ENCODE measurements around the gene STK39.
A peak's percentile ranks its signal among the peaks of the same experiment; 100 is the strongest.

STK39 gene

GRCh38 chr2:168097431-168097830 is 150.0 kb downstream of the STK39 start:
- Histone ChIP-seq H3K9me3 (ENCODE audit: control insufficient read depth, low read length) (no peaks in the 10 kb centered on the region), H3K4ac (ENCODE audit: low read depth in 1 of 2, low read length in 2 of 2) (no peak overlapping the region), H3K9ac (ENCODE audit: low read length) (no peak overlapping the region), H2BK15ac (ENCODE audit: low read depth, poor library complexity, severe bottlenecking) (no peak overlapping the region), H2BK5ac (ENCODE audit: low read depth, low read length, poor library complexity, severe bottlenecking) (no peak overlapping the region), H3K4me1 (ENCODE audit: control insufficient read depth, insufficient read depth, low read depth, low read length) (peaks cover 6% of the 10 kb centered on the region), H3K4me2 (ENCODE audit: low read length, poor library complexity, severe bottlenecking) (no peak overlapping the region), H4K8ac (ENCODE audit: low read length) (no peak overlapping the region), H3K18ac (ENCODE audit: low read depth in 1 of 2, low read length in 2 of 2) (no peak overlapping the region), H2AK5ac (ENCODE audit: low read length, severe bottlenecking) (no peak overlapping the region), H2BK12ac (ENCODE audit: low read length in 2 of 2) (no peak overlapping the region), H2AFZ (ENCODE audit: low read depth, low read length) (no peak overlapping the region), H3K79me1 (replicated peaks; ENCODE audit: low read length, poor library complexity, severe bottlenecking) (peaks cover 23% of the 10 kb centered on the region), H4K91ac (ENCODE audit: low read length) (no peak overlapping the region), H3K23ac (ENCODE audit: low read length in 2 of 2) (no peak overlapping the region), H3K27ac (ENCODE audit: low read length, poor library complexity, severe bottlenecking) (no peak overlapping the region), H3K14ac (ENCODE audit: low read length in 2 of 2) (peak overlapping the region in 1 of 2 experiments; percentile 18), H3K27me3 (ENCODE audit: control insufficient read depth in 1 of 2, insufficient read depth in 1 of 2, low read length in 2 of 2) (no peaks in the 10 kb centered on the region), H2BK120ac (ENCODE audit: low read depth, low read length) (no peak overlapping the region), H3K36me3 (ENCODE audit: control insufficient read depth in 1 of 2, insufficient read depth in 2 of 2, low read depth in 1 of 2, low read length in 2 of 2) (peaks cover 7 to 20% of the 10 kb centered on the region in 2 experiments), H3K4me3 (ENCODE audit: insufficient read depth in 1 of 2, low read depth in 1 of 2, low read length in 2 of 2) (no peak overlapping the region)
- DNase-seq: no peak
- WGBS: 100% methylated on average over 2 of the region's 5 CpGs

- Histone ChIP-seq H3K4ac (ENCODE audit: low read depth in 1 of 2, low read length in 2 of 2) (no peak overlapping the region), H2BK120ac (ENCODE audit: low read depth, low read length) (no peak overlapping the region), H3K36me3 (ENCODE audit: control insufficient read depth in 1 of 2, insufficient read depth in 2 of 2, low read depth in 1 of 2, low read length in 2 of 2) (peaks cover 7 to 18% of the 10 kb centered on the region in 2 experiments), H3K23ac (ENCODE audit: low read length in 2 of 2) (no peak overlapping the region), H4K8ac (ENCODE audit: low read length) (no peak overlapping the region), H3K27me3 (ENCODE audit: control insufficient read depth in 1 of 2, insufficient read depth in 1 of 2, low read length in 2 of 2) (no peaks in the 10 kb centered on the region), H3K79me1 (replicated peaks; ENCODE audit: low read length, poor library complexity, severe bottlenecking) (peaks cover 24% of the 10 kb centered on the region), H2AFZ (ENCODE audit: low read depth, low read length) (no peak overlapping the region), H3K27ac (ENCODE audit: low read length, poor library complexity, severe bottlenecking) (no peak overlapping the region), H2BK5ac (ENCODE audit: low read depth, low read length, poor library complexity, severe bottlenecking) (no peak overlapping the region), H3K4me1 (ENCODE audit: control insufficient read depth, insufficient read depth, low read depth, low read length) (peaks cover 6% of the 10 kb centered on the region), H3K18ac (ENCODE audit: low read depth in 1 of 2, low read length in 2 of 2) (no peak overlapping the region), H3K9me3 (ENCODE audit: control insufficient read depth, low read length) (no peaks in the 10 kb centered on the region), H3K4me3 (ENCODE audit: insufficient read depth in 1 of 2, low read depth in 1 of 2, low read length in 2 of 2) (no peak overlapping the region), H2BK15ac (ENCODE audit: low read depth, poor library complexity, severe bottlenecking) (no peak overlapping the region), H3K4me2 (ENCODE audit: low read length, poor library complexity, severe bottlenecking) (no peak overlapping the region), H2BK12ac (ENCODE audit: low read length in 2 of 2) (no peak overlapping the region), H3K14ac (ENCODE audit: low read length in 2 of 2) (no peak overlapping the region), H3K9ac (ENCODE audit: low read length) (no peak overlapping the region), H2AK5ac (ENCODE audit: low read length, severe bottlenecking) (no peak overlapping the region), H4K91ac (ENCODE audit: low read length) (no peak overlapping the region)
- DNase-seq: no peak
- WGBS: 100% methylated on average over 2 of the region's 3 CpGs
These were observed 151.2 kb downstream of the STK39 start for GRCh38 chr2:168096158-168096557.

GRCh38 chr2:168091986-168092385 is 155.4 kb downstream of the STK39 start:
- H3K79me1 ChIP-seq (replicated peaks; ENCODE audit: low read length, poor library complexity, severe bottlenecking): peaks cover 27% of the 10 kb centered on the region
- no peak overlapping the region for H2AK5ac ChIP-seq (ENCODE audit: low read length, severe bottlenecking)
- H3K27me3 ChIP-seq (ENCODE audit: control insufficient read depth in 1 of 2, insufficient read depth in 1 of 2, low read length in 2 of 2): no peaks in the 10 kb centered on the region
- H2AFZ ChIP-seq (ENCODE audit: low read depth, low read length): no peak overlapping the region
- H3K36me3 ChIP-seq (ENCODE audit: control insufficient read depth in 1 of 2, insufficient read depth in 2 of 2, low read depth in 1 of 2, low read length in 2 of 2): peaks cover 6 to 17% of the 10 kb centered on the region in 2 experiments
- no peaks in the 10 kb centered on the region for H3K9me3 ChIP-seq (ENCODE audit: control insufficient read depth, low read length)
- H3K9ac ChIP-seq (ENCODE audit: low read length): no peak overlapping the region
- 100% methylated on average over 2 of the region's 2 CpGs for WGBS
- H2BK5ac ChIP-seq (ENCODE audit: low read depth, low read length, poor library complexity, severe bottlenecking): no peak overlapping the region
- H4K91ac ChIP-seq (ENCODE audit: low read length): no peak overlapping the region
- H3K4me3 ChIP-seq (ENCODE audit: insufficient read depth in 1 of 2, low read depth in 1 of 2, low read length in 2 of 2): no peak overlapping the region
- no peak for DNase-seq
- H2BK120ac ChIP-seq (ENCODE audit: low read depth, low read length): no peak overlapping the region
- no peak overlapping the region for H3K18ac ChIP-seq (ENCODE audit: low read depth in 1 of 2, low read length in 2 of 2)
- H3K23ac ChIP-seq (ENCODE audit: low read length in 2 of 2): no peak overlapping the region
- no peak overlapping the region for H3K4me2 ChIP-seq (ENCODE audit: low read length, poor library complexity, severe bottlenecking)
- H3K14ac ChIP-seq (ENCODE audit: low read length in 2 of 2): no peak overlapping the region
- no peak overlapping the region for H3K4ac ChIP-seq (ENCODE audit: low read depth in 1 of 2, low read length in 2 of 2)
- H2BK12ac ChIP-seq (ENCODE audit: low read length in 2 of 2): no peak overlapping the region
- no peak overlapping the region for H3K27ac ChIP-seq (ENCODE audit: low read length, poor library complexity, severe bottlenecking)
- no peaks in the 10 kb centered on the region for H3K4me1 ChIP-seq (ENCODE audit: control insufficient read depth, insufficient read depth, low read depth, low read length)
- H2BK15ac ChIP-seq (ENCODE audit: low read depth, poor library complexity, severe bottlenecking): no peak overlapping the region
- no peak overlapping the region for H4K8ac ChIP-seq (ENCODE audit: low read length)

GRCh38 chr2:168090366-168091135 is 156.8 kb downstream of the STK39 start:
- Histone ChIP-seq H3K36me3 (ENCODE audit: control insufficient read depth in 1 of 2, insufficient read depth in 2 of 2, low read depth in 1 of 2, low read length in 2 of 2) (peaks cover 6 to 12% of the 10 kb centered on the region in 2 experiments), H3K9ac (ENCODE audit: low read length) (no peak overlapping the region), H3K4me1 (ENCODE audit: control insufficient read depth, insufficient read depth, low read depth, low read length) (no peaks in the 10 kb centered on the region), H3K23ac (ENCODE audit: low read length in 2 of 2) (no peak overlapping the region), H2BK15ac (ENCODE audit: low read depth, poor library complexity, severe bottlenecking) (no peak overlapping the region), H3K4ac (ENCODE audit: low read depth in 1 of 2, low read length in 2 of 2) (no peak overlapping the region), H2BK12ac (ENCODE audit: low read length in 2 of 2) (no peak overlapping the region), H3K79me1 (replicated peaks; ENCODE audit: low read length, poor library complexity, severe bottlenecking) (peaks cover 31% of the 10 kb centered on the region), H2BK120ac (ENCODE audit: low read depth, low read length) (no peak overlapping the region), H3K27me3 (ENCODE audit: control insufficient read depth in 1 of 2, insufficient read depth in 1 of 2, low read length in 2 of 2) (no peaks in the 10 kb centered on the region), H3K4me2 (ENCODE audit: low read length, poor library complexity, severe bottlenecking) (no peak overlapping the region), H2BK5ac (ENCODE audit: low read depth, low read length, poor library complexity, severe bottlenecking) (no peak overlapping the region), H3K9me3 (ENCODE audit: control insufficient read depth, low read length) (no peaks in the 10 kb centered on the region), H4K91ac (ENCODE audit: low read length) (no peak overlapping the region), H3K18ac (ENCODE audit: low read depth in 1 of 2, low read length in 2 of 2) (no peak overlapping the region), H2AFZ (ENCODE audit: low read depth, low read length) (no peak overlapping the region), H3K14ac (ENCODE audit: low read length in 2 of 2) (no peak overlapping the region), H3K27ac (ENCODE audit: low read length, poor library complexity, severe bottlenecking) (no peak overlapping the region), H2AK5ac (ENCODE audit: low read length, severe bottlenecking) (no peak overlapping the region), H3K4me3 (ENCODE audit: insufficient read depth in 1 of 2, low read depth in 1 of 2, low read length in 2 of 2) (no peak overlapping the region), H4K8ac (ENCODE audit: low read length) (no peak overlapping the region)
- WGBS: 96% methylated on average over 8 of the region's 8 CpGs
- DNase-seq: no peak

Data from mesenchymal stem cell (in vitro differentiated cells and primary cell).